Measurements from ENCODE around the gene LIN54. TPM values are rescaled to one million over a fixed set of nuclear protein-coding genes. Genes with fewer than 3 reads are reported as not detected.

Gene LIN54
- total RNA-seq, 2 experiments from 2014 or later = 47.6 to 48.9 TPM

DNA sequence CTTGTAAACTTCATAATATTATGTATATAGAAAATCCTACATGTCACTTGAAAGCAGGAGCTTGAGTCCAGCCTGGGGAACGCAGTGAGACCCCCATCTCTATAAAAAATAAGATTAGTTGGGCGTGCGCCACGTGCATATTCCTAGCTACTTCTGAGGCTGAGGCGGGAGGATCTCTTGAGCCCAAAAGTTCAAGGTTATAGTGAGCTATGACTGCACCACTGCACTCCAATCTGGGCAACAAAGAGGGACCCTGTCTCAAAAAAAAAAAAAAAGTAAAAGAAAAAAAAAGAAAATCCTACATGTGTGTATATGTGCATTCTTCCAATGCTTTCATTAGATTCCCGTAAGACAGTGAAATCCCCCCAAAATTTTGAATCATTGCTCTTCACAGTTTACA lies 121.3 kb downstream of the LIN54 start:
- H3K27ac ChIP-seq (ENCODE audit: low read depth, low read length, poor library complexity, severe bottlenecking) = no peak overlapping the region

DNA sequence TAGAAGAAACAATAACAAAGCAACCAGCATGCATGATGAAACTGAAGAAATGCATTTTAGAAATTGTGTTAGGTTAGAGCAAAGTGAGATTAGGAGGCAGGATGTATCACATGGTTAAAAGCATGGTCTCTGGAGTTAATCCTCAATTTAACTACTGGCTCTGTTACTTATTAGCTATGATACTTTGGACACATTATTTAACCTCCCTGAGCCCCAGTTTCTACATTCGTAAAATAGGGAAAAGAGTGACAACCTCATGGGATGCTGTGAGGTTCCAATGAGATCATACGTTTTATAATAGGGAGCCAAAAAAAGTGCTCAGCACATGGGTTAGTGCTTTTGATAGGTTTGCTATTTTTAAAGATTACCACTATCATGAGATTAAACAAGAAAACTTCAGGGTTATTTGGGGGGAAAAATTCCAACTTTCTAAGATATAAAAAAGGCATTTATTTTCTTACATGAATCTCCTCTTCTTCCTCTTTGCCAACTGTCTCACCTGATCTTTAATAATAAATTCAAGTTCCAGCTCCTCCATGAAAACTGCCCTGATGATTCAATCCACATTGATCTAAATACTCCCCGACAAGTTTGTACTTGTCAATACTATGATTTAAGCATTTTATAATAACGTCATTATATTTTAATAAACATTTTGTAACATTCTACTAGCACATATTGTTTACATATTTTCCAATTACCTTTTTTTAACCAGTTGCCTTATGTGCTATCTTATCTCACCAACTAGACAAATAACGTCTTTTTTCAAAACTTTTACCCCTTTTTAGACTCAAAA lies 124.3 kb downstream of the LIN54 start:
- POLR2A ChIA-PET = interaction anchor here (0.6 to 2.0 kb wide), 8 partner anchors 7 to 92 kb away, joined by 3 to 9 read pairs (median 4); partner anchors contain the start of gene THAP9
- BruUV-seq (replicated peaks) = no TSS peak

More for the DNA sequence above, 121.3 kb downstream of the LIN54 start:
- intact Hi-C loops (cut with micrococcal nuclease; ENCODE audit: unreplicated experiment) = no loop called here
- Histone ChIP-seq H2AFZ (ENCODE audit: low read length) (no peak overlapping the region), H3K4me1 (ENCODE audit: insufficient read depth, low read length, poor library complexity, severe bottlenecking) (peaks cover 55% of the 10 kb centered on the region), H3K4me3 (ENCODE audit: low read depth, low read length, poor library complexity, severe bottlenecking) (peak overlapping the region; percentile 80), H3K9me2 (ENCODE audit: insufficient read depth, low read length) (no peaks in the 10 kb centered on the region), H3K36me3 (ENCODE audit: insufficient read depth, low read length) (peaks cover 53% of the 10 kb centered on the region), H3K79me2 (ENCODE audit: insufficient read depth, low read depth, low read length) (peaks cover 91% of the 10 kb centered on the region), H3K4me2 (ENCODE audit: low read length) (peak overlapping the region; percentile 74), H4K20me1 (ENCODE audit: insufficient read depth, low read length) (peaks cover 22% of the 10 kb centered on the region; the same call in 1 of the 2 replicates), H3K9me3 (ENCODE audit: low read length) (no peaks in the 10 kb centered on the region; the same call in 1 of the 2 replicates)
- DNase-seq (ENCODE audit: low spot score) = no peak
- BruUV-seq (replicated peaks) = TSS peak; percentile 47
- ChIA-PET POLR2A (interaction anchor here (0.6 to 2.2 kb wide), 12 partner anchors 8 to 360 kb away, joined by 3 to 12 read pairs (median 4); partner anchors contain the start of genes COPS4 and THAP9), CTCF (ENCODE audit: unreplicated experiment) (no interaction called here)
- no peak for TF ChIP-seq EZH2phosphoT487 (IDR thresholded peaks at IDR 0.05; ENCODE audit: borderline replicate concordance, low read depth, low read length)

DNA sequence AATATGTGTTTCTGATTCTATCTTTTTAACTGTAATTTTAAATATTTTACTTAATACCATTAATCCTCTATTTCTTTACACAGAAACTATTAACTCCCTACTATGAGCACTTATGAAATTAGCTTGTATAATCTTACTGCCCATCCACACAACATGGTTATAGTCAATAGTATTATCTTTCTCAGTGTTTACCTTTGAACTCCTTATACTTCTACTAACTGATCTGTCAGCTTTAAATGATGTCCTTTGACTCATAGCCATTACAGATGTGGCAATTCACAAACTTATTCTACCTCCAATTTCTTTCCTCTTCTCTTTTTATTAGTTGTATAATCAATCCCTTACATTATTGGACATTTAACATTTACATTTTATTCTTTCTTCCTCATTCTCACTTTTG lies 125.2 kb downstream of the LIN54 start:
- Histone ChIP-seq H3K4me3 (ENCODE audit: low read depth, low read length, poor library complexity, severe bottlenecking) (no peak overlapping the region), H3K9me3 (ENCODE audit: low read length) (no peaks in the 10 kb centered on the region; the same call in 1 of the 2 replicates), H4K20me1 (ENCODE audit: insufficient read depth, low read length) (peaks cover 16% of the 10 kb centered on the region; the same call in 1 of the 2 replicates), H3K4me2 (ENCODE audit: low read length) (no peak overlapping the region), H3K27ac (ENCODE audit: low read depth, low read length, poor library complexity, severe bottlenecking) (no peak overlapping the region), H3K9me2 (ENCODE audit: insufficient read depth, low read length) (no peaks in the 10 kb centered on the region), H3K36me3 (ENCODE audit: insufficient read depth, low read length) (peaks cover 69% of the 10 kb centered on the region), H2AFZ (ENCODE audit: low read length) (no peak overlapping the region), H3K4me1 (ENCODE audit: insufficient read depth, low read length, poor library complexity, severe bottlenecking) (peaks cover 29% of the 10 kb centered on the region), H3K79me2 (ENCODE audit: insufficient read depth, low read depth, low read length) (peaks cover 94% of the 10 kb centered on the region)
- CTCF ChIA-PET (ENCODE audit: unreplicated experiment) = no interaction called here
- no TSS peak for BruUV-seq (replicated peaks)
- TF ChIP-seq, protein P1, sequence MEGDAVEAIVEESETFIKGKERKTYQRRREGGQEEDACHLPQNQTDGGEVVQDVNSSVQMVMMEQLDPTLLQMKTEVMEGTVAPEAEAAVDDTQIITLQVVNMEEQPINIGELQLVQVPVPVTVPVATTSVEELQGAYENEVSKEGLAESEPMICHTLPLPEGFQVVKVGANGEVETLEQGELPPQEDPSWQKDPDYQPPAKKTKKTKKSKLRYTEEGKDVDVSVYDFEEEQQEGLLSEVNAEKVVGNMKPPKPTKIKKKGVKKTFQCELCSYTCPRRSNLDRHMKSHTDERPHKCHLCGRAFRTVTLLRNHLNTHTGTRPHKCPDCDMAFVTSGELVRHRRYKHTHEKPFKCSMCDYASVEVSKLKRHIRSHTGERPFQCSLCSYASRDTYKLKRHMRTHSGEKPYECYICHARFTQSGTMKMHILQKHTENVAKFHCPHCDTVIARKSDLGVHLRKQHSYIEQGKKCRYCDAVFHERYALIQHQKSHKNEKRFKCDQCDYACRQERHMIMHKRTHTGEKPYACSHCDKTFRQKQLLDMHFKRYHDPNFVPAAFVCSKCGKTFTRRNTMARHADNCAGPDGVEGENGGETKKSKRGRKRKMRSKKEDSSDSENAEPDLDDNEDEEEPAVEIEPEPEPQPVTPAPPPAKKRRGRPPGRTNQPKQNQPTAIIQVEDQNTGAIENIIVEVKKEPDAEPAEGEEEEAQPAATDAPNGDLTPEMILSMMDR (conservative IDR thresholded peaks at IDR 0.05; ENCODE audit: low read length) = no peak
- TF ChIP-seq EZH2phosphoT487 (IDR thresholded peaks at IDR 0.05; ENCODE audit: borderline replicate concordance, low read depth, low read length) = no peak
- DNase-seq (ENCODE audit: low spot score) = no peak
- POLR2A ChIA-PET = interaction anchor here (0.6 to 0.7 kb wide), 4 partner anchors 8 to 448 kb away, joined by 3 to 7 read pairs (median 4); no protein-coding TSS in a partner anchor
- intact Hi-C loops (cut with micrococcal nuclease; ENCODE audit: unreplicated experiment) = no loop called here

More for the DNA sequence above, 124.3 kb downstream of the LIN54 start:
- TF ChIP-seq, protein P1 (conservative IDR thresholded peaks at IDR 0.05; ENCODE audit: low read length) = no peak
- TF ChIP-seq EZH2phosphoT487 (IDR thresholded peaks at IDR 0.05; ENCODE audit: borderline replicate concordance, low read depth, low read length) = no peak
- Histone ChIP-seq H3K9me2 (ENCODE audit: insufficient read depth, low read length) (no peaks in the 10 kb centered on the region), H4K20me1 (ENCODE audit: insufficient read depth, low read length) (peaks cover 16% of the 10 kb centered on the region; the same call in 1 of the 2 replicates), H3K27ac (ENCODE audit: low read depth, low read length, poor library complexity, severe bottlenecking) (no peak overlapping the region), H3K4me3 (ENCODE audit: low read depth, low read length, poor library complexity, severe bottlenecking) (no peak overlapping the region), H3K9me3 (ENCODE audit: low read length) (no peaks in the 10 kb centered on the region; the same call in 1 of the 2 replicates), H3K79me2 (ENCODE audit: insufficient read depth, low read depth, low read length) (peaks cover 92% of the 10 kb centered on the region), H3K4me2 (ENCODE audit: low read length) (peak overlapping the region; percentile 31), H2AFZ (ENCODE audit: low read length) (no peak overlapping the region), H3K4me1 (ENCODE audit: insufficient read depth, low read length, poor library complexity, severe bottlenecking) (peaks cover 29% of the 10 kb centered on the region), H3K36me3 (ENCODE audit: insufficient read depth, low read length) (peaks cover 60% of the 10 kb centered on the region)
- CTCF ChIA-PET (ENCODE audit: unreplicated experiment) = no interaction called here
- DNase-seq (ENCODE audit: low spot score) = no peak
- intact Hi-C loops (cut with micrococcal nuclease; ENCODE audit: unreplicated experiment) = no loop called here

Small RNAs within 50 kb of the gene (small RNA-seq; reads per million reads assigned to genes)
- not detected for gene RF00019
- gene RNU6-615P = not detected

Other genes starting within 250 kb of the LIN54 start
- gene SCD5, start 212.0 kb downstream of the LIN54 start, total RNA-seq (2014; rRNA removed; shearing (Covaris generic)) = 0.47 and 1.1 TPM in 2 replicates
- 0.72 and 0.76 TPM in 2 replicates for gene SCD5, start 212.0 kb downstream of the LIN54 start, total RNA-seq (2022)
- 80.0 and 93.4 TPM in 2 replicates for gene SEC31A, start 119.7 kb downstream of the LIN54 start, total RNA-seq (2014; rRNA removed; shearing (Covaris generic))
- 135 and 143 TPM in 2 replicates for gene SEC31A, start 119.7 kb downstream of the LIN54 start, total RNA-seq (2022)
- gene THAP9, start 110.1 kb downstream of the LIN54 start, total RNA-seq (2014; rRNA removed; shearing (Covaris generic)) = 13.2 and 16.4 TPM in 2 replicates
- 10.5 and 19.6 TPM in 2 replicates for gene THAP9, start 110.1 kb downstream of the LIN54 start, total RNA-seq (2022)
- 38.9 and 44.2 TPM in 2 replicates for gene COPS4, start 24.4 kb upstream of the LIN54 start, total RNA-seq (2014; rRNA removed; shearing (Covaris generic))
- gene COPS4, start 24.4 kb upstream of the LIN54 start, total RNA-seq (2022) = 35.5 and 38.5 TPM in 2 replicates
- gene PLAC8, start 103.9 kb upstream of the LIN54 start, total RNA-seq (2014; rRNA removed; shearing (Covaris generic)) = not detected in 2 replicates
- not detected in 2 replicates for gene PLAC8, start 103.9 kb upstream of the LIN54 start, total RNA-seq (2022)

All from OCI-LY7 (cell line).